GM06990 (cell line): ENCODE measurements around the gene IL1RAPL1.

ENCODE experiments used
- DNase-seq: peaks from one replicate; pipeline ENCODE4 v3.0.0-alpha.2; 2011; ENCODE audit not compliant: insufficient read length; ENCODE audit errors: extremely low read depth
- H3K27me3 ChIP-seq: replicated peaks from 2 replicates; pipeline ENCODE4 v1.6.0; 2011; ENCODE audit warnings: low read length; ENCODE audit not compliant: control insufficient read depth, insufficient read depth
- H3K36me3 ChIP-seq: 2 replicates; pipeline ENCODE4 v1.5.1; 2011; ENCODE audit warnings: low read length; ENCODE audit not compliant: control insufficient read depth, insufficient read depth
- H3K4me3 ChIP-seq: replicated peaks from 2 replicates; pipeline ENCODE4 v1.5.1; 2011; ENCODE audit warnings: low read depth, mild to moderate bottlenecking, control low read depth, low read length
- CTCF ChIP-seq: IDR thresholded peaks from 2 replicates; pipeline ENCODE4 v1.5.1; 2011; ENCODE audit warnings: low read length, control low read depth, mild to moderate bottlenecking, inconsistent platforms; ENCODE audit not compliant: insufficient read depth, poor library complexity, severe bottlenecking

The IL1RAPL1 gene

GRCh38 chrX:29775890-29776289 is 1188.6 kb downstream of the IL1RAPL1 start:
- DNase-seq, result no peak
- Histone ChIP-seq H3K36me3 (no peaks in the 10 kb centered on the region), H3K4me3 (no peak overlapping the region), H3K27me3 (no peaks in the 10 kb centered on the region)
- no peak for TF ChIP-seq CTCF

DNA sequence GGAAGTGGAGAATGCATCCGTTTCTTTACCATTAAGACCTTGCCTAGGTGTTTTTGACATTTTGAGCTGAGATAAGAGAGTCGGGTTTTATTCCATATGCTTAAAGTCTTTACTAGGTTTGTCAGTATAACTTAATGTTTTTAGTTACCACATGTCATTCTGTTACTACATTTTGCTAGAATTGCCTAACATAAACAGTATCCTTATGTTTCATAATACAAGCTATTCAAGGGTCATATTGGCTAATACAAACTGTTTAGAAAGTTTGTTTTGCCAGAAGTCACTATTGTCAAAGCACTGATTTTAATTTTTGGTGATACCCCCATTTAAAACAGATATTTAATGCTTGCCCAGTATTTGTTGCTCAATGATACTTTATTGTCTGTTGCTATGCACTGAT is 1200.4 kb downstream of the IL1RAPL1 start:
- no peaks in the 10 kb centered on the region for H3K27me3 ChIP-seq
- no peak for DNase-seq
- TF ChIP-seq CTCF, result no peak
- H3K4me3 ChIP-seq, result no peak overlapping the region
- no peaks in the 10 kb centered on the region for H3K36me3 ChIP-seq

DNA sequence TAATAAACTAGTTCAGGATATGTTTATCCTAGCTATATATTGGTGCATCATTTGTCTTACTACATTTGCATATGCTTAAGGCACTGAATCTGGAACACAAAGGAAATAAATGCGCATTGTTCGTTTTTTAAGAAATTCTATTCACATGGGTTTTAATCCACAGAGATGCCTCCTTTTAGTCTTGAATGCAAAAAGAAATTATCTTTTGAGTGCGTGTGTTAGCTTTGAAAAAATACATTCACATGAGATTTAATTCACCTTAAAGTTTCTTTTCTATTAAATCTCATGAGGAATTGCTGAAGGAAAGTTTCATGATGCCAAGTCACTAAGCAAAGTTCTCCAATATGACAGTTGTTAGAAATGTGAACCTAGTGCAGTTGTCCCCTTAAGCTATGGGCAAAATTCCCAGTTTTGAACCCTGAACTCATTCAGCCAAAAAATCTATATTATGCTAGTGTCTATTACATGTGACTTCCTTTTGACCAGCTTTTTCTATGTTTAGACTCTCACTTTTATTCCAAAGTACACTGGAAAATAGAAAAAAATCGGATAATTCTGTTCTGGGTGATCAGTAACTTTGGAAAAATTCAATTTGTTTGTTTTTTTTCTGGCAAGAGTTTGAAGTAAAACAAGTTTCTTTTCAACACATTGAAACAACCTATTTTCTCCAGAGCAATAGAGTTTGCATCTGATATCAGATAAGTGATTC is 1201.9 kb downstream of the IL1RAPL1 start:
- H3K27me3 ChIP-seq, result no peaks in the 10 kb centered on the region
- no peak for TF ChIP-seq CTCF
- no peak for DNase-seq
- H3K4me3 ChIP-seq, result no peak overlapping the region
- H3K36me3 ChIP-seq, result no peaks in the 10 kb centered on the region

DNA sequence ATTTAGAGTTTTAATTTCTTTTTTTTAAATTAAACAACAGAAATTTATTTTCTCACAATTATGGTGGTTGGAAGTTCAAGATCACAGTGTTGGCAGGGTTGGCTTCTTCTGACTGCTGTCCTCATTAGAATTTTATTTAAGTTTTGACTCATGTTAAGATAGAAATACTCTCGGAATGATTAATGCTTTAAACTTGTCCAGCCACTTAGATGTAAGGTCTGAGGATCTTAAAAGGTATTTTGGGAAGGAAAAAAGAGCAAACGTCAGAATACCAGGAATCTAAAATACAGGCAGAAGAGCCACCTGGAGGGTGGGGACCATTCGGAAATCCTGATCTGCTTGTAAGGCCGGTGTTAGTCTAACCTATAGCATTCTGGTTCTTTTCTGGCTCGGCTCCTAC is 1205.1 kb downstream of the IL1RAPL1 start:
- no peaks in the 10 kb centered on the region for H3K27me3 ChIP-seq
- H3K36me3 ChIP-seq, result no peaks in the 10 kb centered on the region
- H3K4me3 ChIP-seq, result no peak overlapping the region
- no peak for DNase-seq
- no peak for TF ChIP-seq CTCF

GRCh38 chrX:29797156-29797555 is 1209.9 kb downstream of the IL1RAPL1 start:
- DNase-seq, result no peak
- no peak for TF ChIP-seq CTCF

DNA sequence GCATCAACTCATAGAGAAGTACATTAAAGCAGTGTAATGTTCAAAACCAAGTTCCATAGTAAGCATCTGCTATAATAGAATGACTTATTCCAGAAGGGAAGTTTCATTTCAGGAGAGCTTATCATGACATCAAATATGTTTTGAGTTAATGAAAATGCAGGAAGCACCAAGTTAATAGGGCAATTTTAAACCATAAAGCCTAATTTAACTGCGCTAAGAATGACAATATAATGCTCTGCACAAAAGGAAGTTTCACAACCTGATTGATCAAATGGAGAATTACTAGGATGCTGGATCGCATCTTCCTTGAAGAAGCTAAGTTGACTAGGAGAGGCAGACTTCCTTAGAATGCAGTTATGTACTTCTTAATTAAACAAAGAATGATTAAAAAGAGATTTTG is 1211.2 kb downstream of the IL1RAPL1 start:
- no peak for TF ChIP-seq CTCF
- Histone ChIP-seq H3K27me3 (no peaks in the 10 kb centered on the region), H3K4me3 (no peak overlapping the region), H3K36me3 (no peaks in the 10 kb centered on the region)
- DNase-seq, result no peak

More at GRCh38 chrX:29797156-29797555, 1209.9 kb downstream of the IL1RAPL1 start:
- H3K36me3 ChIP-seq, result no peaks in the 10 kb centered on the region
- no peaks in the 10 kb centered on the region for H3K27me3 ChIP-seq
- no peak overlapping the region for H3K4me3 ChIP-seq
